HEK293 (cell line): ENCODE results near the gene MYOM3.

Experiments used
- CTCF ChIA-PET: fragments of 350-600 bp; formaldehyde crosslinking; extraction: SDS; loops from one replicate; lab custom pipeline; 2021; ENCODE audit warnings: antibody characterized with exemption; lab: Yijun Ruan, JAX
- POLR2A ChIA-PET: fragments of 300-600 bp; formaldehyde crosslinking; extraction: SDS; loops from one replicate; lab custom pipeline; 2020; ENCODE audit warnings: antibody characterized with exemption, inconsistent platforms; lab: Yijun Ruan, JAX
- H3K27ac ChIP-seq: fragments of 200-500 bp; sonication (Bioruptor generic); 2 replicates; pipeline ENCODE4 v1.5.1; 2014; ENCODE audit warnings: low read depth, low read length, control low read depth, inconsistent platforms; ENCODE audit errors: extremely low read depth
- H3K36me3 ChIP-seq, 2 experiments: fragments of 200-500 bp in 1 of 2; sonication (Bioruptor generic) in 1 of 2; 1 replicate in 1 of 2; 2 replicates in 1 of 2; pipeline ENCODE4 v1.5.1; 2014 to 2017; ENCODE audit warnings: inconsistent platforms in 2 of 2, low read length in 2 of 2; ENCODE audit not compliant: control insufficient read depth in 2 of 2, insufficient read depth in 1 of 2
- H3K4me1 ChIP-seq: fragments of 200-500 bp; sonication (Bioruptor generic); 2 replicates; pipeline ENCODE4 v1.5.1; 2014; ENCODE audit warnings: mild to moderate bottlenecking, low read length, inconsistent platforms; ENCODE audit not compliant: control insufficient read depth, insufficient read depth
- H3K4me3 ChIP-seq: 2 replicates; pipeline ENCODE4 v1.5.1; 2011; ENCODE audit warnings: low read depth, mild to moderate bottlenecking, control low read depth, low read length, moderate library complexity
- H3K9me3 ChIP-seq: fragments of 200-500 bp; sonication (Bioruptor generic); 2 replicates; pipeline ENCODE4 v1.5.1; 2014; ENCODE audit warnings: low read depth, low read length, inconsistent platforms; ENCODE audit not compliant: control insufficient read depth, insufficient read depth
- FEZF1 ChIP-seq: fragments of 450-650 bp; formaldehyde crosslinking; IDR thresholded peaks from 2 replicates; pipeline ENCODE4 v1.5.1; 2016; ENCODE audit warnings: missing biosample characterization, missing genetic modification characterization
- SCRT1 ChIP-seq: fragments of 450-650 bp; formaldehyde crosslinking; IDR thresholded peaks from 2 replicates; pipeline ENCODE4 v1.5.1; 2016; ENCODE audit warnings: missing biosample characterization, missing genetic modification characterization, borderline replicate concordance
- SCRT2 ChIP-seq: fragments of 450-650 bp; formaldehyde crosslinking; IDR thresholded peaks from 2 replicates; pipeline ENCODE4 v1.5.1; 2016; ENCODE audit warnings: missing biosample characterization, missing genetic modification characterization
- SP7 ChIP-seq: fragments of 450-650 bp; formaldehyde crosslinking; IDR thresholded peaks from 2 replicates; pipeline ENCODE4 v1.5.1; 2016; ENCODE audit warnings: missing biosample characterization, missing genetic modification characterization
- YY2 ChIP-seq: fragments of 450-650 bp; formaldehyde crosslinking; IDR thresholded peaks from 2 replicates; pipeline ENCODE4 v1.5.1; 2016; ENCODE audit warnings: missing biosample characterization, missing genetic modification characterization
- ZBTB10 ChIP-seq: fragments of 450-650 bp; formaldehyde crosslinking; IDR thresholded peaks from 2 replicates; pipeline ENCODE4 v1.5.1; 2016; ENCODE audit warnings: missing biosample characterization, missing genetic modification characterization
- ZFP3 ChIP-seq: fragments of 450-650 bp; formaldehyde crosslinking; IDR thresholded peaks from 2 replicates; pipeline ENCODE4 v1.5.1; 2016; ENCODE audit warnings: low read depth, missing biosample characterization, missing genetic modification characterization
- ZNF114 ChIP-seq: fragments of 450-650 bp; formaldehyde crosslinking; IDR thresholded peaks from 2 replicates; pipeline ENCODE4 v1.5.0; 2017; ENCODE audit warnings: missing biosample characterization, missing genetic modification characterization
- ZNF132 ChIP-seq: fragments of 450-650 bp; formaldehyde crosslinking; IDR thresholded peaks from 2 replicates; pipeline ENCODE4 v1.5.1; 2017; ENCODE audit warnings: missing biosample characterization, missing genetic modification characterization, borderline replicate concordance
- ZNF155 ChIP-seq: fragments of 450-650 bp; formaldehyde crosslinking; IDR thresholded peaks from 2 replicates; pipeline ENCODE4 v1.5.1; 2016; ENCODE audit warnings: missing biosample characterization, missing genetic modification characterization
- ZNF16 ChIP-seq: fragments of 450-650 bp; formaldehyde crosslinking; IDR thresholded peaks from 2 replicates; pipeline ENCODE4 v1.5.1; 2016; ENCODE audit warnings: low read depth, missing biosample characterization, missing genetic modification characterization
- ZNF174 ChIP-seq: fragments of 450-650 bp; formaldehyde crosslinking; IDR thresholded peaks from 2 replicates; pipeline ENCODE4 v1.5.0; 2017; ENCODE audit warnings: missing biosample characterization, mild to moderate bottlenecking, missing genetic modification characterization
- ZNF175 ChIP-seq: fragments of 450-650 bp; formaldehyde crosslinking; IDR thresholded peaks from 2 replicates; pipeline ENCODE4 v1.5.1; 2016; ENCODE audit warnings: missing biosample characterization, missing genetic modification characterization
- ZNF184 ChIP-seq: fragments of 450-650 bp; IDR thresholded peaks from 2 replicates; pipeline ENCODE4 v1.5.1; 2018; ENCODE audit warnings: missing biosample characterization, mild to moderate bottlenecking, missing genetic modification characterization
- ZNF24 ChIP-seq: fragments of 450-650 bp; formaldehyde crosslinking; IDR thresholded peaks from 2 replicates; pipeline ENCODE4 v1.5.1; 2016; ENCODE audit warnings: missing biosample characterization, missing genetic modification characterization
- ZNF266 ChIP-seq: fragments of 450-650 bp; formaldehyde crosslinking; IDR thresholded peaks from 2 replicates; pipeline ENCODE4 v1.5.1; 2016; ENCODE audit warnings: missing biosample characterization, missing genetic modification characterization, low read depth
- ZNF302 ChIP-seq: fragments of 450-650 bp; formaldehyde crosslinking; IDR thresholded peaks from 2 replicates; pipeline ENCODE4 v1.5.1; 2016; ENCODE audit warnings: missing biosample characterization, missing genetic modification characterization, low read depth
- ZNF341 ChIP-seq: fragments of 450-650 bp; formaldehyde crosslinking; IDR thresholded peaks from 2 replicates; pipeline ENCODE4; 2016; ENCODE audit warnings: low read depth, missing biosample characterization, missing genetic modification characterization
- ZNF350 ChIP-seq: fragments of 450-650 bp; formaldehyde crosslinking; IDR thresholded peaks from 2 replicates; pipeline ENCODE4 v1.5.0; 2017; ENCODE audit warnings: missing biosample characterization, mild to moderate bottlenecking, missing genetic modification characterization
- ZNF37A ChIP-seq: fragments of 450-650 bp; IDR thresholded peaks from 2 replicates; pipeline ENCODE4 v1.5.1; 2018; ENCODE audit warnings: missing biosample characterization, missing genetic modification characterization
- ZNF391 ChIP-seq: fragments of 450-650 bp; formaldehyde crosslinking; IDR thresholded peaks from 2 replicates; pipeline ENCODE4 v1.5.1; 2016; ENCODE audit warnings: low read depth, missing biosample characterization, missing genetic modification characterization, borderline replicate concordance
- ZNF433 ChIP-seq: fragments of 450-650 bp; formaldehyde crosslinking; IDR thresholded peaks from 2 replicates; pipeline ENCODE4 v1.5.1; 2016; ENCODE audit warnings: missing biosample characterization, missing genetic modification characterization, low read depth
- ZNF501 ChIP-seq: fragments of 450-650 bp; formaldehyde crosslinking; IDR thresholded peaks from 2 replicates; pipeline ENCODE4 v1.5.1; 2016; ENCODE audit warnings: missing biosample characterization, missing genetic modification characterization
- ZNF521 ChIP-seq: fragments of 450-650 bp; formaldehyde crosslinking; IDR thresholded peaks from 2 replicates; pipeline ENCODE4 v1.5.1; 2017; ENCODE audit warnings: missing biosample characterization, mild to moderate bottlenecking, missing genetic modification characterization
- ZNF555 ChIP-seq: fragments of 450-650 bp; formaldehyde crosslinking; conservative IDR thresholded peaks from 2 replicates; pipeline ENCODE4 v1.5.1; 2017; ENCODE audit warnings: missing biosample characterization, mild to moderate bottlenecking, missing genetic modification characterization, inconsistent platforms
- ZNF561 ChIP-seq: fragments of 450-650 bp; IDR thresholded peaks from 2 replicates; pipeline ENCODE4 v1.5.1; 2018; ENCODE audit warnings: missing biosample characterization, missing genetic modification characterization, borderline replicate concordance
- ZNF580 ChIP-seq: fragments of 450-650 bp; formaldehyde crosslinking; IDR thresholded peaks from 2 replicates; pipeline ENCODE4 v1.5.1; 2016; ENCODE audit warnings: missing biosample characterization, missing genetic modification characterization
- ZNF600 ChIP-seq: fragments of 450-650 bp; formaldehyde crosslinking; IDR thresholded peaks from 2 replicates; pipeline ENCODE4 v1.5.1; 2016; ENCODE audit warnings: missing biosample characterization, missing genetic modification characterization
- ZNF654 ChIP-seq: fragments of 450-650 bp; formaldehyde crosslinking; IDR thresholded peaks from 2 replicates; pipeline ENCODE4 v1.5.1; 2016; ENCODE audit warnings: low read depth, missing biosample characterization, missing genetic modification characterization
- ZNF707 ChIP-seq: fragments of 450-650 bp; formaldehyde crosslinking; IDR thresholded peaks from 2 replicates; pipeline ENCODE4 v1.5.1; 2016; ENCODE audit warnings: missing biosample characterization, missing genetic modification characterization
- ZNF768 ChIP-seq: fragments of 450-650 bp; formaldehyde crosslinking; IDR thresholded peaks from 2 replicates; pipeline ENCODE4 v1.5.1; 2018; ENCODE audit warnings: missing biosample characterization, mild to moderate bottlenecking, missing genetic modification characterization
- TF ChIP-seq, protein P1 (sequence below): fragments of 450-650 bp; formaldehyde crosslinking; IDR thresholded peaks from 2 replicates; pipeline ENCODE4 v1.5.1; 2016; ENCODE audit warnings: missing biosample characterization, missing genetic modification characterization

MYOM3 gene

DNA sequence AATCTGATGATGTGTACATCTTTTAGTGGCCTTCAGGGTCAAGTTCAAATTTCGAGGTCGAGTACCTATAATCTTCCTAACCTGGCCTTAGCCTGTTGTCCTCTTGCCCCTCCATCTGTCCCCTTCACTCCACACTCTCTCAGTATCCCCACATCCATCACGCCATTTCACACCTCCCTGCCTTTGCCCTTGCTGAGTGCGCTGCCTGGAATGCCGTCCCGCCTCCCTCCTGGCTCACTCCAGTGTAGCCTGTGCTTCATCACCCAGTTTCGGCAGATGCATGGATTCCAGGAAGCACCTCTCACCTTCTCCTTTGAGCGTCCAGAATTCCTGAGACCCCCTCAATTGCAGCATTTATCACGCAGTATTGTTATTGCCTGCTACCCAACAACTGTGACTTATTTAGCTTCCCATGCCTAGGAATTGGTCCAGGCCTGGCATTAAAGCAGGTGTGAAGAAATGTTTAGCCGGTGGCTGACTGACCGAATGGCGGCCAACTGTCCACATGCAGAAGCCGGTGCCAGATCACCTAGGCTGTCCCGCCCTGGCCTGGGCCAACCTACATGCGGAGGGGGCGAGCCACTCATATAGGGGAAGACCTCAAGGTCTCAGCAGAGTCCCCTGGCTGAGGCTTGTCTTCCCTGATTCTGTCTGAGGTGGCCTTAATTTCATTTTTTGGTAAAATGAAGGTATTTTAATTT lies 34.5 kb downstream of the MYOM3 start:
- ChIA-PET POLR2A (no interaction called here), CTCF (interaction anchor here (0.7 kb wide), 1 partner anchor 66 kb away, joined by 3 read pairs; no protein-coding TSS in a partner anchor)
- H3K36me3 ChIP-seq: no peaks in the 10 kb centered on the region
- TF ChIP-seq ZBTB10: no peak
- TF ChIP-seq ZNF184 (tag by site-specific recombination): no peak
- no peak for TF ChIP-seq ZFP3 (tag by site-specific recombination)
- TF ChIP-seq ZNF521 (tag by site-specific recombination): no peak
- TF ChIP-seq ZNF580 (tag by site-specific recombination): no peak
- no peak for TF ChIP-seq SCRT2
- TF ChIP-seq ZNF341 (tag by site-specific recombination): no peak
- TF ChIP-seq, protein P1, sequence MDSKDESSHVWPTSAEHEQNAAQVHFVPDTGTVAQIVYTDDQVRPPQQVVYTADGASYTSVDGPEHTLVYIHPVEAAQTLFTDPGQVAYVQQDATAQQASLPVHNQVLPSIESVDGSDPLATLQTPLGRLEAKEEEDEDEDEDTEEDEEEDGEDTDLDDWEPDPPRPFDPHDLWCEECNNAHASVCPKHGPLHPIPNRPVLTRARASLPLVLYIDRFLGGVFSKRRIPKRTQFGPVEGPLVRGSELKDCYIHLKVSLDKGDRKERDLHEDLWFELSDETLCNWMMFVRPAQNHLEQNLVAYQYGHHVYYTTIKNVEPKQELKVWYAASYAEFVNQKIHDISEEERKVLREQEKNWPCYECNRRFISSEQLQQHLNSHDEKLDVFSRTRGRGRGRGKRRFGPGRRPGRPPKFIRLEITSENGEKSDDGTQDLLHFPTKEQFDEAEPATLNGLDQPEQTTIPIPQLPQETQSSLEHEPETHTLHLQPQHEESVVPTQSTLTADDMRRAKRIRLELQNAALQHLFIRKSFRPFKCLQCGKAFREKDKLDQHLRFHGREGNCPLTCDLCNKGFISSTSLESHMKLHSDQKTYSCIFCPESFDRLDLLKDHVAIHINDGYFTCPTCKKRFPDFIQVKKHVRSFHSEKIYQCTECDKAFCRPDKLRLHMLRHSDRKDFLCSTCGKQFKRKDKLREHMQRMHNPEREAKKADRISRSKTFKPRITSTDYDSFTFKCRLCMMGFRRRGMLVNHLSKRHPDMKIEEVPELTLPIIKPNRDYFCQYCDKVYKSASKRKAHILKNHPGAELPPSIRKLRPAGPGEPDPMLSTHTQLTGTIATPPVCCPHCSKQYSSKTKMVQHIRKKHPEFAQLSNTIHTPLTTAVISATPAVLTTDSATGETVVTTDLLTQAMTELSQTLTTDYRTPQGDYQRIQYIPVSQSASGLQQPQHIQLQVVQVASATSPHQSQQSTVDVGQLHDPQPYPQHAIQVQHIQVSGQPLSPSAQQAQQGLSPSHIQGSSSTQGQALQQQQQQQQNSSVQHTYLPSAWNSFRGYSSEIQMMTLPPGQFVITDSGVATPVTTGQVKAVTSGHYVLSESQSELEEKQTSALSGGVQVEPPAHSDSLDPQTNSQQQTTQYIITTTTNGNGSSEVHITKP: no peak
- TF ChIP-seq YY2 (tag by site-specific recombination): no peak
- no peak for TF ChIP-seq ZNF707 (tag by site-specific recombination)
- no peak for TF ChIP-seq ZNF433 (tag by site-specific recombination)
- no peak for TF ChIP-seq ZNF132 (tag by site-specific recombination)
- TF ChIP-seq ZNF175 (tag by site-specific recombination): no peak
- TF ChIP-seq ZNF350 (tag by site-specific recombination): no peak
- no peak for TF ChIP-seq ZNF768 (tag by site-specific recombination)
- no peak for TF ChIP-seq FEZF1 (tag by site-specific recombination)
- TF ChIP-seq ZNF391 (tag by site-specific recombination): no peak
- no peak for TF ChIP-seq ZNF155
- H3K27ac ChIP-seq: no peak overlapping the region
- no peaks in the 10 kb centered on the region for H3K9me3 ChIP-seq
- H3K4me1 ChIP-seq: no peaks in the 10 kb centered on the region
- H3K4me3 ChIP-seq: no peak overlapping the region

GRCh38 chr1:24075946-24076345 lies 36.0 kb downstream of the MYOM3 start:
- Histone ChIP-seq H3K4me1 (no peaks in the 10 kb centered on the region), H3K36me3 (no peaks in the 10 kb centered on the region), H3K4me3 (no peak overlapping the region), H3K27ac (no peak overlapping the region), H3K9me3 (no peaks in the 10 kb centered on the region)
- CTCF ChIA-PET: no interaction called here
- POLR2A ChIA-PET: no interaction called here
- no peak for TF ChIP-seq ZNF114 (tag by site-specific recombination)
- no peak for TF ChIP-seq ZNF433 (tag by site-specific recombination)
- no peak for TF ChIP-seq SP7 (tag by site-specific recombination)
- no peak for TF ChIP-seq YY2 (tag by site-specific recombination)
- TF ChIP-seq ZNF555 (tag by site-specific recombination): no peak
- no peak for TF ChIP-seq ZNF302
- TF ChIP-seq ZNF24: no peak
- no peak for TF ChIP-seq ZNF16
- no peak for TF ChIP-seq ZNF37A (tag by site-specific recombination)
- no peak for TF ChIP-seq ZNF174 (tag by site-specific recombination)
- no peak for TF ChIP-seq ZNF266
- no peak for TF ChIP-seq ZNF561 (tag by site-specific recombination)
- no peak for TF ChIP-seq SCRT1 (tag by site-specific recombination)
- no peak for TF ChIP-seq ZNF654 (tag by site-specific recombination)
- no peak for TF ChIP-seq ZNF600 (tag by site-specific recombination)
- no peak for TF ChIP-seq ZNF501
